ENCODE results near the gene WDR18. TPM values are rescaled to one million over a fixed set of nuclear protein-coding genes. Genes with fewer than 3 reads are reported as not detected.

WDR18 gene
- total RNA-seq = 100 to 1,000 TPM; 126 to 127 TPM

DNA sequence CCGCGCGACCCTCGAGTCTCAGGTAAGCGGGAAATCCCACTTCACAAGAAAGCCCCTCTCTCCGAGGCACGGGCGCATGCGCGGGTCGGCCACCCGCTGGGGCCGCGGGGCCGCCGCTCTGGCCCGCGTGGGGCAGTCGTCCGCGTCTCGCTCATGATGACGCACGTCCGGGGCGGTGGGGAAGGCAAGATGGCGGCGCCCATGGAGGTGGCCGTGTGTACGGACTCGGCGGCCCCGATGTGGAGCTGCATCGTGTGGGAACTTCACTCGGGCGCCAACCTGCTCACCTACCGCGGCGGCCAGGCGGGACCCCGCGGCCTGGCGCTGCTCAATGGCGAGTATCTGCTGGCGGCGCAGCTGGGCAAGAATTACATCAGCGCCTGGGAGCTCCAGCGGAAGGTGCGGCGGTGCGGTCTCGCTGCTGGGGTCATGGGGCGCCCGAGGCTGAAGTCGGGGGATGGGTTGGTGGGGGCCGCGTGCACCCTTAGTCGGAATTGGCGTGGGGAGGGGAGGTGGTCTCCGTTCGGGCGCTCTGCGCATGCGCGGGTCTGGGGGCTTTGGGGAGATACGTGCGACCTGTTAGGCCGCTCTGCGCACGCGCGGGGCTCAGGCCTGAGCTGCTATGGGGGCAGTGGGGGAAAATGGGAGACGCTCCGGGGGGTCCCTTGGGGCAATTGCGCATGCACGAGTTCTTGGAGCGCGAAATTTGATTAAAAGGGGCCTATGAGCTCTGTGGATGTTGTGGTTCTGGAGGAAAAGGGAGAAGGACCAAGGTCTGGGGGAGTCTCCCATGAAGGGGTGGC, at the start of gene WDR18:
TSS of gene WDR18 (plus strand) at position 181 of the 803 bp plus-strand sequence. CDS start at position 190, 9 bp downstream.
- Mint-ChIP-seq H3K9me3 (no peaks in the 10 kb centered on the region), H3K36me3 (peaks cover 7% of the 10 kb centered on the region), H3K27ac (peak within 1 kb of the TSS; percentile 95), H3K4me3 (peak within 1 kb of the TSS; percentile 94), H3K4me1 (peaks cover 15% of the 10 kb centered on the region), H3K27me3 (no peaks in the 10 kb centered on the region)
- peak; percentile 94 for DNase-seq

GRCh38 chr19:934865-935479, 49.2 kb upstream of the WDR18 start:
- H3K27ac Mint-ChIP-seq = no peak overlapping the region
- H3K4me1 Mint-ChIP-seq = peaks cover 23% of the 10 kb centered on the region
- H3K36me3 Mint-ChIP-seq = peaks cover 6% of the 10 kb centered on the region
- H3K27me3 Mint-ChIP-seq = peaks cover 19% of the 10 kb centered on the region
- H3K4me3 Mint-ChIP-seq = no peak overlapping the region
- no peaks in the 10 kb centered on the region for H3K9me3 Mint-ChIP-seq
- DNase-seq = no peak

DNA sequence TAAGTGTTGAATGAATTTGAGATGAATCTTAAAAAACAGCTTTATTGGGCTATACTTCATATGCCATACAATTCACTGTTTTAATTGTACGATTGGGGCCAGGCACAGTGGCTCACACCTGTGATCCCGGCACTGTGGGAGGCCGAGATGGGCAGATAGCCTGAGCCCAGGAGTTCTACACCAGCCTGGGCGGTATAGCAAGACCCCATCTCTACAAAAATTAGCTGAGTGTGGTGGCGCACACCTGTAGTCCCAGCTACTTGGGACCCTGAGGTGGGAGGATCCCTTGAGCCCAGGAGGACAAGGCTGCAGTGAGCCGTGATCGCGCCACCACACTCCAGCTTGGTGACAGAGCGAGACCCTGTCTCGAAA, 48.0 kb upstream of the WDR18 start:
- Mint-ChIP-seq H3K4me3 (no peak overlapping the region), H3K27ac (no peak overlapping the region), H3K27me3 (peaks cover 25% of the 10 kb centered on the region), H3K36me3 (peaks cover 6% of the 10 kb centered on the region), H3K9me3 (no peaks in the 10 kb centered on the region), H3K4me1 (peaks cover 29% of the 10 kb centered on the region)
- no peak for DNase-seq

DNA sequence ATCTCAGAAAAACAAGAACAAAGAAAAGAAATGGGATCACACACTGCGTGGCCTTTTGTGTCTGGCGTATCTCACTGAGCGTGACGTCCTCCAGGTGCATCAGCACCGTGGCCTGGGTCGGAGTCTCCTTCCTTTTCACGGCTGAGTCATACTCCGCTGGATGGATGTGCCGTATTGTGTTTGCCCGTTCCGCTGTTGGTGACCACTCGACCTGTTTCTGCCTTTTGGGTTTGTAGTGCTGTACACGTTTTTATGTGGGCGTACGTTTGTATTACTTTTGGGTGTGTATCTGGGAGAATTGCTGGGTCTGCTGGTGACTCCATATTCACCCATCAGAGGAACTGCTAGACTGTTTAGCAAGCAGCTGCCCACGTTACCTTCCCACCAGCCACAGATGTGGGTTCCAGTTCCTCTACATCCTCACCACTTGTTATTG, 46.9 kb upstream of the WDR18 start:
- Mint-ChIP-seq H3K27ac (no peak overlapping the region), H3K36me3 (peaks cover 10% of the 10 kb centered on the region), H3K4me1 (peaks cover 31% of the 10 kb centered on the region), H3K27me3 (peaks cover 22% of the 10 kb centered on the region), H3K9me3 (no peaks in the 10 kb centered on the region), H3K4me3 (no peak overlapping the region)
- peak; percentile 55 for DNase-seq

DNA sequence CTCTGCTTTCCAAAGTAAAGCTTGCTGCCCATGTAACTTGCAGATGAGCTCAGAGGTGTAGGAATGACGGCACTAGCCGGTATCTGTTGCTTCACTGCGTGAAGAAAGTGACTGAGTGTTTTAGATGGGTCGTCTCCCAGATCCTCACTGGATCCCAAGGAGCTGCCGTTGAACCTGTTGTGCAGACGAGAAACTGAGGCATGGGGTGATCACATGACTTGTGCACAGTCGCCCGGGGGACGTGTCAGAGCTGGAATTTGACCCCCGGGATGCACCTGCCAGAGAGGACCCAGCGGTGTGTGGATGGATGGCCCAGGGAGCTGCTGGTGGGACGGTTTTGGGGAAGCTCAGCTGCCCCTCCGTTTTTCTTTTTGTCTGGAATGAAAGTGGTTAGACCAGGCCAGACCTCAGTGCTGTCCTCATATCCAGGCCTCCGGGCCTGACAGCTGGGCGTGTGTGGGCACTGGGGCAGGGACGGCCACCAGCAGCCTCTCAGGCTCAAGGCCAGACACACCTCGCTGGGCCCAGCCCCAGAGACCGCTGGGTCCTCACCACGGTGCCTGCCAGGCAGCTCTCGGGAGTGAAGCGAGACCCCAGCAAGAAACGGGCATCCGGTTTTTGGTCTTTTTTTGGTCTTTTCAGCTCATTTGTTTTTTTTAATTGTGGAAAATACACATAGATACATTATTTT, 45.8 kb upstream of the WDR18 start:
- Mint-ChIP-seq H3K27ac (no peak overlapping the region), H3K27me3 (peaks cover 19% of the 10 kb centered on the region), H3K9me3 (no peaks in the 10 kb centered on the region), H3K4me3 (no peak overlapping the region), H3K4me1 (peaks cover 25% of the 10 kb centered on the region), H3K36me3 (peaks cover 10% of the 10 kb centered on the region)
- DNase-seq = no peak

GRCh38 chr19:939439-939838, 44.7 kb upstream of the WDR18 start:
- DNase-seq = no peak
- no peaks in the 10 kb centered on the region for H3K9me3 Mint-ChIP-seq
- H3K36me3 Mint-ChIP-seq = peaks cover 10% of the 10 kb centered on the region
- no peak overlapping the region for H3K27ac Mint-ChIP-seq
- no peak overlapping the region for H3K4me3 Mint-ChIP-seq
- H3K4me1 Mint-ChIP-seq = peaks cover 25% of the 10 kb centered on the region
- H3K27me3 Mint-ChIP-seq = peaks cover 19% of the 10 kb centered on the region

DNA sequence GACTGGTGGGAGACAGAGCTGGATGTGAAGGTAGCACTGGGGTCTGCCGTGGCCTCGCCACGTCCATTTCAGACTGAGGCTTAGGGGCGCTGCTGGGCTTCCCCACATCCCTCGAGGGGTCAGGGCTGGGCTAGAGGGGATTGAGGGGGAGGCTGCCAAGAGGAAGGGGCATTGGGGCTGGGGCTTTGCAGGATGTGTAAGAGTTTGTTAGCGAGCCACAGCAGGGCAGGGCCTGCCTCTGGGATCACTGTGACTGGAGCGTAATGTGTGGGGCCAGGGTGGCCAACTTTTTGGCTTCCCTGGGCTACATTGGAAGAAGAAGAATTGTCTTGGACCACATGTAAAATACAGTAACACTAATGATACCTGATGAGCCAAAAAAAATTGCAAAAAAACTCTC, 44.2 kb upstream of the WDR18 start:
- no peak overlapping the region for H3K27ac Mint-ChIP-seq
- peak overlapping the region; percentile 60 for H3K4me3 Mint-ChIP-seq
- H3K36me3 Mint-ChIP-seq = peaks cover 10% of the 10 kb centered on the region
- H3K27me3 Mint-ChIP-seq = peaks cover 19% of the 10 kb centered on the region
- DNase-seq = no peak
- no peaks in the 10 kb centered on the region for H3K9me3 Mint-ChIP-seq
- peaks cover 25% of the 10 kb centered on the region for H3K4me1 Mint-ChIP-seq

GRCh38 chr19:940591-941291, 43.4 kb upstream of the WDR18 start:
- Mint-ChIP-seq H3K4me1 (peaks cover 25% of the 10 kb centered on the region), H3K27me3 (peaks cover 19% of the 10 kb centered on the region), H3K9me3 (no peaks in the 10 kb centered on the region), H3K4me3 (peak overlapping the region; percentile 73), H3K27ac (no peak overlapping the region), H3K36me3 (peaks cover 10% of the 10 kb centered on the region)
- peak; percentile 56 for DNase-seq

- peaks cover 19% of the 10 kb centered on the region for H3K27me3 Mint-ChIP-seq
- peaks cover 25% of the 10 kb centered on the region for H3K4me1 Mint-ChIP-seq
- peaks cover 10% of the 10 kb centered on the region for H3K36me3 Mint-ChIP-seq
- H3K4me3 Mint-ChIP-seq = peak overlapping the region; percentile 73
- no peak overlapping the region for H3K27ac Mint-ChIP-seq
- DNase-seq = no peak
- no peaks in the 10 kb centered on the region for H3K9me3 Mint-ChIP-seq
Observed at GRCh38 chr19:941292-942132, 42.6 kb upstream of the WDR18 start.

GRCh38 chr19:942133-942645, 42.0 kb upstream of the WDR18 start:
- no peak overlapping the region for H3K27ac Mint-ChIP-seq
- no peak for DNase-seq
- H3K36me3 Mint-ChIP-seq = peaks cover 8% of the 10 kb centered on the region
- peaks cover 20% of the 10 kb centered on the region for H3K4me1 Mint-ChIP-seq
- H3K27me3 Mint-ChIP-seq = peaks cover 16% of the 10 kb centered on the region
- no peak overlapping the region for H3K4me3 Mint-ChIP-seq
- no peaks in the 10 kb centered on the region for H3K9me3 Mint-ChIP-seq

GRCh38 chr19:943551-944170, 40.5 kb upstream of the WDR18 start:
- H3K4me3 Mint-ChIP-seq = no peak overlapping the region
- peaks cover 8% of the 10 kb centered on the region for H3K36me3 Mint-ChIP-seq
- H3K9me3 Mint-ChIP-seq = no peaks in the 10 kb centered on the region
- DNase-seq = no peak
- peaks cover 12% of the 10 kb centered on the region for H3K4me1 Mint-ChIP-seq
- H3K27me3 Mint-ChIP-seq = peaks cover 16% of the 10 kb centered on the region
- H3K27ac Mint-ChIP-seq = no peak overlapping the region

- Mint-ChIP-seq H3K4me1 (peaks cover 12% of the 10 kb centered on the region), H3K27ac (no peak overlapping the region), H3K9me3 (no peaks in the 10 kb centered on the region), H3K4me3 (no peak overlapping the region), H3K27me3 (peaks cover 16% of the 10 kb centered on the region), H3K36me3 (peaks cover 8% of the 10 kb centered on the region)
- DNase-seq = no peak
Observed at GRCh38 chr19:944171-944567, 40.0 kb upstream of the WDR18 start.

GRCh38 chr19:944663-945241, 39.4 kb upstream of the WDR18 start:
- Mint-ChIP-seq H3K27ac (no peak overlapping the region), H3K4me1 (peaks cover 12% of the 10 kb centered on the region), H3K4me3 (no peak overlapping the region), H3K9me3 (no peaks in the 10 kb centered on the region), H3K27me3 (peaks cover 11% of the 10 kb centered on the region), H3K36me3 (peaks cover 6% of the 10 kb centered on the region)
- no peak for DNase-seq

Measured in activated naive CD8-positive, alpha-beta T cell treated with anti-CD3 and anti-CD28 coated beads for 36 hours (primary cell).